CD8-positive, alpha-beta memory T cell (primary cell): ENCODE data around the gene MS4A12. TPM values are rescaled to one million over a fixed set of nuclear protein-coding genes. Genes with fewer than 3 reads are reported as not detected.

ENCODE experiments used
- CTCF ChIA-PET: fragments of 350-600 bp; sonication (Branson Sonifier 250); formaldehyde crosslinking; loops from one replicate; lab custom pipeline; 2021; ENCODE audit warnings: antibody characterized with exemption; lab: Charles Lee
- POLR2A ChIA-PET: fragments of 350-600 bp; sonication (Branson Sonifier 250); formaldehyde crosslinking; loops from one replicate; lab custom pipeline; 2021; ENCODE audit warnings: antibody characterized with exemption; lab: Charles Lee
- DNase-seq, 5 donors: peaks; one replicate each; pipeline versions ENCODE4 v3.0.0 to v3.0.0-alpha.2; 2020 to 2022; ENCODE audit warnings: mixed read lengths in 1 of 5
- H3K27ac ChIP-seq: one replicate; pipeline ENCODE4 v1.7.0; 2013; ENCODE audit warnings: low read depth, mild to moderate bottlenecking, low read length, moderate library complexity
- H3K27me3 ChIP-seq: 2 replicates; pipeline ENCODE4 v1.7.0; 2013; ENCODE audit warnings: low read length, mild to moderate bottlenecking; ENCODE audit not compliant: insufficient read depth, poor library complexity, severe bottlenecking
- H3K36me3 ChIP-seq: 2 replicates; pipeline ENCODE4 v1.7.0; 2013; ENCODE audit warnings: mild to moderate bottlenecking, low read length, moderate library complexity; ENCODE audit not compliant: insufficient read depth
- H3K4me1 ChIP-seq: 2 replicates; pipeline ENCODE4 v1.7.0; 2013; ENCODE audit warnings: mild to moderate bottlenecking, low read length, moderate library complexity; ENCODE audit not compliant: insufficient read depth
- H3K4me3 ChIP-seq: 2 replicates; pipeline ENCODE4 v1.7.0; 2013; ENCODE audit warnings: mild to moderate bottlenecking, low read length
- H3K9me3 ChIP-seq: 2 replicates; pipeline ENCODE4 v1.7.0; 2013; ENCODE audit warnings: mild to moderate bottlenecking, low read length
- H3K27ac Mint-ChIP-seq, 8 donors: one replicate each; pipeline ENCODE4 v1.8.0; 2020 to 2021; ENCODE audit warnings: mixed read lengths in 8 of 8, mild to moderate bottlenecking in 6 of 8, inconsistent platforms in 3 of 8, moderate library complexity in 3 of 8
- H3K27me3 Mint-ChIP-seq, 2 donors: one replicate each; pipeline ENCODE4 v1.8.0; 2020 to 2021; ENCODE audit warnings: mixed read lengths in 2 of 2, mild to moderate bottlenecking in 1 of 2, moderate library complexity in 1 of 2
- H3K36me3 Mint-ChIP-seq, 3 donors: one replicate each; pipeline ENCODE4 v1.8.0; 2020 to 2021; ENCODE audit warnings: mixed read lengths in 3 of 3, inconsistent platforms in 1 of 3, mild to moderate bottlenecking in 1 of 3
- H3K4me1 Mint-ChIP-seq, 3 donors: one replicate each; pipeline ENCODE4 v1.8.0; 2020 to 2021; ENCODE audit warnings: mixed read lengths in 3 of 3, inconsistent platforms in 1 of 3, mild to moderate bottlenecking in 1 of 3
- H3K4me3 Mint-ChIP-seq, 7 donors: one replicate each; pipeline ENCODE4 v1.8.0; 2020 to 2021; ENCODE audit warnings: mixed read lengths in 7 of 7, mild to moderate bottlenecking in 6 of 7, moderate library complexity in 4 of 7, inconsistent platforms in 2 of 7
- H3K9me3 Mint-ChIP-seq, 5 donors: one replicate each; pipeline ENCODE4 v1.8.0; 2020 to 2022; ENCODE audit warnings: mixed read lengths in 5 of 5, mild to moderate bottlenecking in 3 of 5, moderate library complexity in 2 of 5, inconsistent platforms in 1 of 5
- polyA plus RNA-seq: library from polyadenylated mRNA; unstranded; fragments of 300-500 nt; fragmentation: Illumina TruSeq; gene quantifications from one replicate; pipeline ENCODE4 v1.2.3, GENCODE V29; 2021
- total RNA-seq, 2 experiments: library from RNA; stranded (reverse); gene quantifications; one replicate each; pipeline ENCODE4 v1.2.3, GENCODE V29; 2021

MS4A12 gene
- total and polyA plus RNA-seq, 3 experiments from 2014 or later, result not detected

- Histone ChIP-seq H3K36me3 (no peaks in the 10 kb centered on the region), H3K27me3 (no peaks in the 10 kb centered on the region), H3K4me3 (no peak overlapping the region), H3K27ac (no peak overlapping the region), H3K4me1 (no peaks in the 10 kb centered on the region), H3K9me3 (no peaks in the 10 kb centered on the region)
- Mint-ChIP-seq H3K4me3 (no peak overlapping the region), H3K9me3 (no peaks in the 10 kb centered on the region), H3K27me3 (peaks cover 0 to 10% of the 10 kb centered on the region in 2 donors), H3K36me3 (peaks cover 0 to 34% (median 0%) of the 10 kb centered on the region in 3 donors), H3K27ac (no peak overlapping the region), H3K4me1 (no peaks in the 10 kb centered on the region)
- CTCF ChIA-PET, result no interaction called here
- POLR2A ChIA-PET, result no interaction called here
- DNase-seq, result no peak
Measured at GRCh38 chr11:60468829-60469228, 23.7 kb upstream of the MS4A12 start.

- no peaks in the 10 kb centered on the region for H3K9me3 Mint-ChIP-seq
- H3K36me3 Mint-ChIP-seq, result peaks cover 0 to 25% (median 0%) of the 10 kb centered on the region in 3 donors
- peaks cover 0 to 10% of the 10 kb centered on the region in 2 donors for H3K27me3 Mint-ChIP-seq
- H3K4me3 ChIP-seq, result no peak overlapping the region
- H3K27me3 ChIP-seq, result no peaks in the 10 kb centered on the region
- no peaks in the 10 kb centered on the region for H3K9me3 ChIP-seq
- no peaks in the 10 kb centered on the region for H3K36me3 ChIP-seq
- no peak overlapping the region for H3K4me3 Mint-ChIP-seq
- no peak overlapping the region for H3K27ac Mint-ChIP-seq
- CTCF ChIA-PET, result no interaction called here
- no peaks in the 10 kb centered on the region for H3K4me1 Mint-ChIP-seq
- H3K27ac ChIP-seq, result no peak overlapping the region
- no peaks in the 10 kb centered on the region for H3K4me1 ChIP-seq
- POLR2A ChIA-PET, result no interaction called here
- DNase-seq, result no peak
Measured at GRCh38 chr11:60469723-60470122, 22.9 kb upstream of the MS4A12 start.

- no peaks in the 10 kb centered on the region for H3K36me3 Mint-ChIP-seq
- H3K27me3 Mint-ChIP-seq, result peaks cover 2 to 3% of the 10 kb centered on the region in 2 donors
- no peak overlapping the region for H3K4me3 ChIP-seq
- DNase-seq, result no peak
- no peaks in the 10 kb centered on the region for H3K9me3 ChIP-seq
- no peaks in the 10 kb centered on the region for H3K36me3 ChIP-seq
- H3K9me3 Mint-ChIP-seq, result peaks cover 0 to 3% (median 2%) of the 10 kb centered on the region in 5 donors
- no peaks in the 10 kb centered on the region for H3K27me3 ChIP-seq
- ChIA-PET POLR2A (no interaction called here), CTCF (no interaction called here)
- peak overlapping the region in 1 of 7 donors; percentile 16 for H3K4me3 Mint-ChIP-seq
- peaks cover 2 to 6% (median 4%) of the 10 kb centered on the region in 3 donors for H3K4me1 Mint-ChIP-seq
- H3K27ac ChIP-seq, result no peak overlapping the region
- peak overlapping the region in 1 of 8 donors; percentile 4 for H3K27ac Mint-ChIP-seq
- no peaks in the 10 kb centered on the region for H3K4me1 ChIP-seq
Measured at GRCh38 chr11:60477035-60477445, 15.5 kb upstream of the MS4A12 start.

GRCh38 chr11:60482361-60482760 lies 10.2 kb upstream of the MS4A12 start:
- peaks cover 9 to 13% (median 11%) of the 10 kb centered on the region in 3 donors for H3K4me1 Mint-ChIP-seq
- H3K27me3 ChIP-seq, result no peaks in the 10 kb centered on the region
- no peak overlapping the region for H3K27ac ChIP-seq
- no peaks in the 10 kb centered on the region for H3K9me3 Mint-ChIP-seq
- no peaks in the 10 kb centered on the region for H3K36me3 ChIP-seq
- no peaks in the 10 kb centered on the region for H3K4me1 ChIP-seq
- DNase-seq, result no peak
- ChIA-PET POLR2A (no interaction called here), CTCF (interaction anchor here (3.6 kb wide), 1 partner anchor 119 kb away, joined by 12 read pairs; no protein-coding TSS in a partner anchor)
- H3K4me3 ChIP-seq, result no peak overlapping the region
- no peaks in the 10 kb centered on the region for H3K9me3 ChIP-seq
- peaks cover under 1 to 2% of the 10 kb centered on the region in 2 donors for H3K27me3 Mint-ChIP-seq
- no peaks in the 10 kb centered on the region for H3K36me3 Mint-ChIP-seq
- no peak overlapping the region for H3K4me3 Mint-ChIP-seq
- no peak overlapping the region for H3K27ac Mint-ChIP-seq

GRCh38 chr11:60485987-60486386 lies 6.6 kb upstream of the MS4A12 start:
- no peak for DNase-seq
- no peaks in the 10 kb centered on the region for H3K9me3 ChIP-seq
- no peaks in the 10 kb centered on the region for H3K4me1 ChIP-seq
- Mint-ChIP-seq H3K4me1 (peaks cover 8 to 13% (median 11%) of the 10 kb centered on the region in 3 donors), H3K27ac (peak overlapping the region in 1 of 8 donors; percentile 6), H3K36me3 (no peaks in the 10 kb centered on the region), H3K9me3 (no peaks in the 10 kb centered on the region), H3K27me3 (peaks cover 7 to 12% of the 10 kb centered on the region in 2 donors), H3K4me3 (no peak overlapping the region)
- H3K27me3 ChIP-seq, result no peaks in the 10 kb centered on the region
- H3K27ac ChIP-seq, result no peak overlapping the region
- no peak overlapping the region for H3K4me3 ChIP-seq
- ChIA-PET POLR2A (no interaction called here), CTCF (interaction anchor here (1.4 to 3.6 kb wide), 2 partner anchors 123 kb away, joined by 8 to 12 read pairs; no protein-coding TSS in a partner anchor)
- no peaks in the 10 kb centered on the region for H3K36me3 ChIP-seq

GRCh38 chr11:60493454-60493853 lies 876 bp downstream of the MS4A12 start:
- Histone ChIP-seq H3K36me3 (no peaks in the 10 kb centered on the region), H3K27ac (no peak overlapping the region), H3K4me1 (no peaks in the 10 kb centered on the region), H3K9me3 (no peaks in the 10 kb centered on the region), H3K27me3 (no peaks in the 10 kb centered on the region), H3K4me3 (no peak overlapping the region)
- Mint-ChIP-seq H3K36me3 (no peaks in the 10 kb centered on the region), H3K9me3 (no peaks in the 10 kb centered on the region), H3K4me3 (no peak overlapping the region), H3K27me3 (peaks cover 8 to 36% of the 10 kb centered on the region in 2 donors), H3K4me1 (no peaks in the 10 kb centered on the region), H3K27ac (no peak overlapping the region)
- CTCF ChIA-PET, result no interaction called here
- POLR2A ChIA-PET, result no interaction called here
- DNase-seq, result no peak

- DNase-seq, result no peak
- no peaks in the 10 kb centered on the region for H3K4me1 ChIP-seq
- ChIA-PET CTCF (no interaction called here), POLR2A (no interaction called here)
- no peaks in the 10 kb centered on the region for H3K9me3 Mint-ChIP-seq
- no peaks in the 10 kb centered on the region for H3K36me3 Mint-ChIP-seq
- H3K4me3 ChIP-seq, result no peak overlapping the region
- H3K36me3 ChIP-seq, result no peaks in the 10 kb centered on the region
- H3K4me3 Mint-ChIP-seq, result no peak overlapping the region
- H3K27me3 ChIP-seq, result no peaks in the 10 kb centered on the region
- H3K27ac ChIP-seq, result no peak overlapping the region
- no peaks in the 10 kb centered on the region for H3K4me1 Mint-ChIP-seq
- H3K27me3 Mint-ChIP-seq, result peaks cover 0 to 45% of the 10 kb centered on the region in 2 donors
- no peaks in the 10 kb centered on the region for H3K9me3 ChIP-seq
- H3K27ac Mint-ChIP-seq, result no peak overlapping the region
Measured at GRCh38 chr11:60498399-60498798, 5.8 kb downstream of the MS4A12 start.

- CTCF ChIA-PET, result no interaction called here
- DNase-seq, result no peak
Measured at GRCh38 chr11:60498853-60499252, 6.3 kb downstream of the MS4A12 start.

More at GRCh38 chr11:60498853-60499252, 6.3 kb downstream of the MS4A12 start:
- POLR2A ChIA-PET, result no interaction called here
- Mint-ChIP-seq H3K27ac (no peak overlapping the region), H3K4me1 (peaks cover 2 to 4% (median 3%) of the 10 kb centered on the region in 3 donors), H3K9me3 (no peaks in the 10 kb centered on the region), H3K27me3 (peaks cover 0 to 45% of the 10 kb centered on the region in 2 donors), H3K4me3 (no peak overlapping the region), H3K36me3 (no peaks in the 10 kb centered on the region)
- H3K27ac ChIP-seq, result no peak overlapping the region
- H3K4me1 ChIP-seq, result peaks cover under 1% of the 10 kb centered on the region
- H3K36me3 ChIP-seq, result no peaks in the 10 kb centered on the region
- no peaks in the 10 kb centered on the region for H3K27me3 ChIP-seq
- no peaks in the 10 kb centered on the region for H3K9me3 ChIP-seq
- no peak overlapping the region for H3K4me3 ChIP-seq
